GM12873 (cell line): ENCODE data around the gene PKN1.

Experiments
- TF ChIP-seq, protein P1 (sequence below): IDR thresholded peaks from 2 replicates; pipeline ENCODE4 v1.5.1; 2012; ENCODE audit warnings: low read depth, mild to moderate bottlenecking, moderate library complexity, low read length, control low read depth; ENCODE audit not compliant: insufficient read depth; ENCODE audit errors: missing control alignments

The PKN1 gene

DNA sequence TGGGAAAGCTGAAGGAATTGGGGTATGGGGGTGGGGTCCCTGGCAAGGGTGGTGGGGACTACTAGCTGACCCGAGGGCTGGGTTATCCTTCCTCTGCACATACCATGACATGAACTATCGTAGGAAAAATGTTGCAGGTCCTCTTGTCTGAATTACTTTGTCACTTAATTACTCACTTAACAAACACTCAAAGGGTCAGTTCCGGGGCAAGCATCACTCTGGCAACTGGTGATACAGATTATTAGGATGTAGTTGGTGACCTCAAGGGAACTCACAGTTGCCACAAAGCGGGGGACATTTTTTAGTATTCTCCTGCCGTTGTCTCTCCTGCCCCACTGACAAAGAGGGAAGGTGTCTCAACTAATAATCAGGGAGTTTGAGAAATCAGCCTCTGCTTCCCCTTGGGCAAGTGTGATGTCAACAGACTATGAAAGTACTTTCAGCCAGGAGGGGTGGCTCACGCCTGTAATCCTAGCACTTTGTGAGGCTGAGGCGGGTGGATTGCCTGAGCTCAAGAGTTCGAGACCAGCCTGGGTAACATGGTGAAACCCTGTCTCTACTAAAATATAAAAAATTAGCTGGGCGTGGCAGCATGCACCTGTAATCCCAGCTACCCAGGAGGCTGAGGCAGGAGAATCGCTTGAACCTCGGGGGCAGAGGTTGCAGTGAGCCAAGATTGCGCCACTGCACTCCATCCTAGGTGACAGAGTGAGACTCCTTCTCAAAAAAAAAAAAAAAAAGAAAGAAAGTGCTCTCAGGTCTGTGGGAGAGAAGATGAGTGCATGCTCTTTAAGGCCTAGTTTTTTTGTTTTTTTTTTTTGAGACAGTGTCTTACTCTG, 74.8 kb downstream of the PKN1 start:
- TF ChIP-seq, protein P1, sequence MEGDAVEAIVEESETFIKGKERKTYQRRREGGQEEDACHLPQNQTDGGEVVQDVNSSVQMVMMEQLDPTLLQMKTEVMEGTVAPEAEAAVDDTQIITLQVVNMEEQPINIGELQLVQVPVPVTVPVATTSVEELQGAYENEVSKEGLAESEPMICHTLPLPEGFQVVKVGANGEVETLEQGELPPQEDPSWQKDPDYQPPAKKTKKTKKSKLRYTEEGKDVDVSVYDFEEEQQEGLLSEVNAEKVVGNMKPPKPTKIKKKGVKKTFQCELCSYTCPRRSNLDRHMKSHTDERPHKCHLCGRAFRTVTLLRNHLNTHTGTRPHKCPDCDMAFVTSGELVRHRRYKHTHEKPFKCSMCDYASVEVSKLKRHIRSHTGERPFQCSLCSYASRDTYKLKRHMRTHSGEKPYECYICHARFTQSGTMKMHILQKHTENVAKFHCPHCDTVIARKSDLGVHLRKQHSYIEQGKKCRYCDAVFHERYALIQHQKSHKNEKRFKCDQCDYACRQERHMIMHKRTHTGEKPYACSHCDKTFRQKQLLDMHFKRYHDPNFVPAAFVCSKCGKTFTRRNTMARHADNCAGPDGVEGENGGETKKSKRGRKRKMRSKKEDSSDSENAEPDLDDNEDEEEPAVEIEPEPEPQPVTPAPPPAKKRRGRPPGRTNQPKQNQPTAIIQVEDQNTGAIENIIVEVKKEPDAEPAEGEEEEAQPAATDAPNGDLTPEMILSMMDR, result no peak

DNA sequence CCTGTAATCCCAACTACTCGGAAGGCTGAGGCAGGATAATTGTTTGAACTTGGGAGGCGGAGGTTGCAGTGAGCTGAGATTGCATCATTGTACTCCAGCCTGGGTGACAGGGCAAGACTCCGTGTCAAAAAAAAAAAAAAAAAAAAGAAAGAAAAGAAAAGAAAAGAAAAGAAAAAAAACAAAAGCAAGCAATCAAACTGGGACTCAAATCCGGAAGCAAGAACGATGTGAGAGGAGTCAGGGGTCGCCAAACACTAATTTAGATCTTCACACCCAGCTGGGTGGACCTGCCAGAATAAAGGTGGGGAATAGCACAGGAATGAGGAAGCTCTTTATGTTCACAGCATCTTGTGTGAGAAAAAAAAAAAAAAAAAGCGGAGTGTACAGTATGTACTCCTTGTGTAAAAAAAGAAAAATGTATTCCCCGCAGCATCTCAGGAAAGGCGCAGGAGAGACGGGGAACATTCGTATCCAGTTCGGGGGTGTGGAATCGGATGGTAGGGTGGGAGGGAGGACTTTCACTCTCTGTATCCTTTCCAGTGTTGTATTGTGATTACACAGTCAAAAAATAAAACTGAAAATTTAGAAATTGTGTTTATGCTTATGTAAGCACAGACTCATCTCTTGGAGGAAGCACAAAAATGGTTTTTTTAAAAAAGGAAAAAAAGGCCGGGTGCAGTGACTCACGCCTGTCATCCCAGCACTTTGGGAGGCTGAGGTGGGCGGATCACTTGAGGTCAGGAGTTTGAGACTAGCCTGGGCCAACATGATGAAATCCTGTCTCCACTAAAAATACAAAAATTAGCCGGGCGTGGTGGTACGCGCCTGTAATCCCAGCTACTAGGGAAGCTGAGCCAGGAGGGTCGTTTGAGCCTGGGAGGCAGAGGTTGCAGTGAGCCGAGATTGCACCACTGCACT, 77.5 kb downstream of the PKN1 start:
- TF ChIP-seq, protein P1, result no peak

DNA sequence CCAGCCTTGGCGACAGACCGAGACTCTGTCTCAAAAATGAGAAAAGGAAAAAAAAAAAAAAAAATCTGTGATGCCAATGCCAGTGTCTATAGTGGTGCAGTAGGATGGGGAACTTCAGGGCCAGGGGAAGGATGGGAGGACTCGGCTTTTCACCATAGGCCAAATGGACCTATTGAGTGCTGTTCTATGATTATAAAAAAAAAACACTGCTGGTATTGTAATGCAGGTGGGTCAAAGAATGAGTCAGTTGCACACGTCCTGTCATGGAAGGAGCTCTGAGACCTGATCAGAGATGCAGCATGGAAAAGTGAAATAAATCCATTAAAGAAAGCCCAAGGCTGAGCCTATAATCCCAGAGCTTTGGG, 78.1 kb downstream of the PKN1 start:
- TF ChIP-seq, protein P1, result no peak

DNA sequence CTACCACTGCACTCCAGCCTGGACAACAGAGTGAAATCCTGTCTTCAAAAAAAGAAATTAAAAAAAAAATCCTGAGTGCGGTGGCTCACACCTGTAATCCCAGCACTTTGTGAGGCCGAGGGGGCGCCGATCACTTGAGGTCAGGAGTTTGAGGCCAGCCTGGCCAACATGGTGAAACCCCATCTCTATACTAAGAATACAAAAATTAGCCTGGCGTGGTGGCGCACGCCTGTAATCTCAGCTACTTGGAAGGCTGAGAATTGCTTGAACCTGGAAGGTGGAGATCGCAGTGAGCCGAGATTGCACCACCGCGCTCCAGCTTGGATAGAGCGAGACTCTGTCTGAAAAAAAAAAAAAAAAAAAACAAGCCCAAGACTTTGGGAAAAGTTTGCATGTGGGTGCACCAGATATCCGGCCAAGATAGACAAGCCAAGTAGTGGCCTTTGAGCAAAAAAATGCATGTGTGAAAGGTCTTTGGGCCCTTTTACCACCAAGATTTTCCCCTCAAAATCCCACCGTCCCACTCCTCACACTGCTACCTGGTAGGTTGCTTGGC, 79.4 kb downstream of the PKN1 start:
- TF ChIP-seq, protein P1, result no peak

DNA sequence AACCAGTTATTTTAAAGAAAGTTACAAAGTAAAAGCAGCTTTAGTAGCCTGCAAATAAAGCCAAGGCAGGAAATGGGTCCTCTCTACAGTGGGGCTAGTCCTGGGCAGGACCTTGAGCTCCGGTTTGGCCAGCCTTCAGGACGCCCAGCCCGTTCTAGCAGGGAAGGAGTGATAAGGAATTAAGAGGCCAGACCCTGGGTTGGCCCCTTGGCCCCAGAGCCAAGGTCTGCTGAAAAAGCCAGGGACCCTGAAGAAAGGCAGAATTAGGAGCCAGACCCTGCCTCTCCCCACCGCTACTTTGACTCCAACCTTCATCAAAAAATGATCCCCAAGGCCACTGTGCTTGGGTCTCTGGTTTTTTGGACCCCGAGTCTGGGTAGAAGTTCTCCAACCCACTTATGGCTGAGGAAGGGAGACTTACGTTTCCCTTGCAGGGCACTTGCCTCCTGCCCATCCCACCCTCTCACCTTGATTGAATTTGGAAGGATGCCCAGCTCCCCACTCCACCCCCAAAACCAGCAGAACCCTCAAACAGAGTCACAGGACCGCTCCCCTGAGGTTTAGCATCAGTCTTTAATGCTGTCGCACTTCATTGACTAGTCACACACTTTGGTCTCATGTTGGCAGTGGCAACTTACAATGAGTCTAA, 81.2 kb downstream of the PKN1 start:
- TF ChIP-seq, protein P1, result no peak

DNA sequence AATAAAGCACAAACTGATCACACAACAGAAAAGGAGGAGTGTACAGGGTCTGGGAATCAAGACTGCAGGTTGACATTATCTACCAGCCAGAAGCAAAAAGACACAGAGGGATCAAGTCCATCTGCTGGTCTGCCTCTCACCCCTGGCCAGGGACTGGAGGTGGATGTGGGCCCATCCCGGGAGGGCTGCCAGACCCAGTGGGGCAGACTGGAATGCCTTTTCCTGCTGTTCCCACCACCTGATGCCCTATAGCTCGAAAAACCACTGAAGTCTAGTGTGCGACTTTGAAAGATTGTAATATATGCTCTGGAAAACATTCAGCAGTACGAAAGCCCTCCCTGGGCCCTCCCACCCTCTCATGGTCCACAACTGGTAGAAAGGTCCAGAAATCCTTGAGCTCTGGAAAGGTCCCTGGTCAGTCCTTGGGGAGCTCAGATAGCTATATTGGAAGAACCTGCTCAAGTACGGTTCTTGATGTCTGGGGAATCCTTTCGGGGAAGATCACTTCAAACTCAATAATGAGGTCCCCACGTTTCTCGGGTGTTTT, 82.5 kb downstream of the PKN1 start:
- TF ChIP-seq, protein P1, result no peak
